ENCODE results near the gene SERINC1.

The SERINC1 gene

GRCh38 chr6:122484760-122485159, 13.2 kb upstream of the SERINC1 start:
- Histone ChIP-seq H2BK120ac (ENCODE audit: insufficient read depth, low read length, poor library complexity) (no peak overlapping the region), H3K4me2 (ENCODE audit: low read length) (no peak overlapping the region), H2AFZ (ENCODE audit: insufficient read depth, low read length, poor library complexity) (no peak overlapping the region), H3K4me3 (ENCODE audit: low read depth, low read length) (no peak overlapping the region), H3K4ac (ENCODE audit: low read depth, low read length) (no peak overlapping the region), H3K27me3 (ENCODE audit: insufficient read depth, low read length) (no peaks in the 10 kb centered on the region), H2AK5ac (ENCODE audit: low read length) (no peak overlapping the region), H3K9me3 (ENCODE audit: insufficient read depth, low read depth, low read length) (no peaks in the 10 kb centered on the region), H3K14ac (ENCODE audit: low read length) (no peak overlapping the region), H3K23ac (ENCODE audit: low read length) (no peak overlapping the region), H3K36me3 (ENCODE audit: control insufficient read depth in 1 of 2, insufficient read depth in 2 of 2, low read length in 2 of 2) (peaks cover 0 to 1% of the 10 kb centered on the region in 2 experiments), H3K27ac (ENCODE audit: low read depth, low read length) (no peak overlapping the region), H3K9ac (ENCODE audit: low read length) (no peak overlapping the region), H3K4me1 (ENCODE audit: control insufficient read depth in 1 of 2, insufficient read depth in 2 of 2, low read length in 2 of 2) (no peaks in the 10 kb centered on the region), H4K12ac (ENCODE audit: low read depth, low read length) (no peak overlapping the region), H3K79me2 (ENCODE audit: control insufficient read depth, insufficient read depth, low read length, poor library complexity) (no peaks in the 10 kb centered on the region), H4K8ac (ENCODE audit: low read depth, low read length) (no peak overlapping the region), H3K79me1 (ENCODE audit: low read length) (no peaks in the 10 kb centered on the region), H4K91ac (ENCODE audit: low read depth, low read length) (no peak overlapping the region), H2BK5ac (ENCODE audit: low read depth, low read length, poor library complexity) (no peak overlapping the region), H2BK12ac (ENCODE audit: low read length) (no peak overlapping the region), H3K18ac (ENCODE audit: low read length) (no peak overlapping the region)
- no peak for DNase-seq
- no CpG with 5 or more reads among the region's 4 CpGs for WGBS (ENCODE audit: extremely low coverage, insufficient coverage, insufficient read length)

- no peak overlapping the region for H3K27ac ChIP-seq (ENCODE audit: low read depth, low read length)
- H2AK5ac ChIP-seq (ENCODE audit: low read length) = no peak overlapping the region
- H3K4me3 ChIP-seq (ENCODE audit: low read depth, low read length) = no peak overlapping the region
- H2BK5ac ChIP-seq (ENCODE audit: low read depth, low read length, poor library complexity) = no peak overlapping the region
- H3K18ac ChIP-seq (ENCODE audit: low read length) = no peak overlapping the region
- H3K79me1 ChIP-seq (ENCODE audit: low read length) = no peaks in the 10 kb centered on the region
- H3K79me2 ChIP-seq (ENCODE audit: control insufficient read depth, insufficient read depth, low read length, poor library complexity) = no peaks in the 10 kb centered on the region
- no peaks in the 10 kb centered on the region for H3K9me3 ChIP-seq (ENCODE audit: insufficient read depth, low read depth, low read length)
- H3K14ac ChIP-seq (ENCODE audit: low read length) = no peak overlapping the region
- H3K36me3 ChIP-seq (ENCODE audit: control insufficient read depth in 1 of 2, insufficient read depth in 2 of 2, low read length in 2 of 2) = no peaks in the 10 kb centered on the region
- no peak overlapping the region for H3K9ac ChIP-seq (ENCODE audit: low read length)
- H2AFZ ChIP-seq (ENCODE audit: insufficient read depth, low read length, poor library complexity) = no peak overlapping the region
- H3K4me2 ChIP-seq (ENCODE audit: low read length) = no peak overlapping the region
- no peak for DNase-seq
- no peak overlapping the region for H4K8ac ChIP-seq (ENCODE audit: low read depth, low read length)
- WGBS (ENCODE audit: extremely low coverage, insufficient coverage, insufficient read length) = no CpG with 5 or more reads among the region's 7 CpGs
- no peak overlapping the region for H4K91ac ChIP-seq (ENCODE audit: low read depth, low read length)
- H3K4me1 ChIP-seq (ENCODE audit: control insufficient read depth in 1 of 2, insufficient read depth in 2 of 2, low read length in 2 of 2) = no peaks in the 10 kb centered on the region
- no peak overlapping the region for H3K23ac ChIP-seq (ENCODE audit: low read length)
- no peak overlapping the region for H4K12ac ChIP-seq (ENCODE audit: low read depth, low read length)
- no peak overlapping the region for H3K4ac ChIP-seq (ENCODE audit: low read depth, low read length)
- no peak overlapping the region for H2BK120ac ChIP-seq (ENCODE audit: insufficient read depth, low read length, poor library complexity)
- no peaks in the 10 kb centered on the region for H3K27me3 ChIP-seq (ENCODE audit: insufficient read depth, low read length)
- H2BK12ac ChIP-seq (ENCODE audit: low read length) = no peak overlapping the region
Measured at GRCh38 chr6:122482750-122483080, 11.1 kb upstream of the SERINC1 start.

GRCh38 chr6:122476131-122476530, 4.5 kb upstream of the SERINC1 start:
- H3K23ac ChIP-seq (ENCODE audit: low read length) = no peak overlapping the region
- H2BK120ac ChIP-seq (ENCODE audit: insufficient read depth, low read length, poor library complexity) = no peak overlapping the region
- H3K4me3 ChIP-seq (ENCODE audit: low read depth, low read length) = no peak overlapping the region
- no peak overlapping the region for H3K14ac ChIP-seq (ENCODE audit: low read length)
- peaks cover 0 to 1% of the 10 kb centered on the region in 2 experiments for H3K4me1 ChIP-seq (ENCODE audit: control insufficient read depth in 1 of 2, insufficient read depth in 2 of 2, low read length in 2 of 2)
- no peaks in the 10 kb centered on the region for H3K27me3 ChIP-seq (ENCODE audit: insufficient read depth, low read length)
- peaks cover 4% of the 10 kb centered on the region for H3K79me2 ChIP-seq (ENCODE audit: control insufficient read depth, insufficient read depth, low read length, poor library complexity)
- H2BK5ac ChIP-seq (ENCODE audit: low read depth, low read length, poor library complexity) = no peak overlapping the region
- no peak overlapping the region for H2BK12ac ChIP-seq (ENCODE audit: low read length)
- no peaks in the 10 kb centered on the region for H3K9me3 ChIP-seq (ENCODE audit: insufficient read depth, low read depth, low read length)
- H2AFZ ChIP-seq (ENCODE audit: insufficient read depth, low read length, poor library complexity) = no peak overlapping the region
- H4K91ac ChIP-seq (ENCODE audit: low read depth, low read length) = no peak overlapping the region
- H4K12ac ChIP-seq (ENCODE audit: low read depth, low read length) = no peak overlapping the region
- DNase-seq = peak in 1 of 2 donors; percentile 33
- no peak overlapping the region for H3K27ac ChIP-seq (ENCODE audit: low read depth, low read length)
- H3K79me1 ChIP-seq (ENCODE audit: low read length) = peaks cover 7% of the 10 kb centered on the region
- no peak overlapping the region for H2AK5ac ChIP-seq (ENCODE audit: low read length)
- H3K9ac ChIP-seq (ENCODE audit: low read length) = no peak overlapping the region
- no peak overlapping the region for H4K8ac ChIP-seq (ENCODE audit: low read depth, low read length)
- H3K18ac ChIP-seq (ENCODE audit: low read length) = no peak overlapping the region
- no peaks in the 10 kb centered on the region for H3K36me3 ChIP-seq (ENCODE audit: control insufficient read depth in 1 of 2, insufficient read depth in 2 of 2, low read length in 2 of 2)
- no peak overlapping the region for H3K4ac ChIP-seq (ENCODE audit: low read depth, low read length)
- no peak overlapping the region for H3K4me2 ChIP-seq (ENCODE audit: low read length)

- H2BK120ac ChIP-seq (ENCODE audit: insufficient read depth, low read length, poor library complexity) = no peak overlapping the region
- H3K27ac ChIP-seq (ENCODE audit: low read depth, low read length) = no peak overlapping the region
- peaks cover 0 to 2% of the 10 kb centered on the region in 2 experiments for H3K36me3 ChIP-seq (ENCODE audit: control insufficient read depth in 1 of 2, insufficient read depth in 2 of 2, low read length in 2 of 2)
- H3K79me1 ChIP-seq (ENCODE audit: low read length) = peaks cover 8% of the 10 kb centered on the region
- peaks cover 10% of the 10 kb centered on the region for H3K79me2 ChIP-seq (ENCODE audit: control insufficient read depth, insufficient read depth, low read length, poor library complexity)
- peak overlapping the region; percentile 69 for H3K9ac ChIP-seq (ENCODE audit: low read length)
- peak overlapping the region; percentile 64 for H3K4me3 ChIP-seq (ENCODE audit: low read depth, low read length)
- peak overlapping the region; percentile 47 for H3K14ac ChIP-seq (ENCODE audit: low read length)
- no CpG with 5 or more reads among the region's 8 CpGs for WGBS (ENCODE audit: extremely low coverage, insufficient coverage, insufficient read length)
- peak overlapping the region; percentile 64 for H4K8ac ChIP-seq (ENCODE audit: low read depth, low read length)
- peak overlapping the region; percentile 11 for H4K91ac ChIP-seq (ENCODE audit: low read depth, low read length)
- no peaks in the 10 kb centered on the region for H3K27me3 ChIP-seq (ENCODE audit: insufficient read depth, low read length)
- H3K4me2 ChIP-seq (ENCODE audit: low read length) = peak overlapping the region; percentile 72
- H2AFZ ChIP-seq (ENCODE audit: insufficient read depth, low read length, poor library complexity) = peak overlapping the region; percentile 61
- H4K12ac ChIP-seq (ENCODE audit: low read depth, low read length) = peak overlapping the region; percentile 39
- H3K9me3 ChIP-seq (ENCODE audit: insufficient read depth, low read depth, low read length) = no peaks in the 10 kb centered on the region
- DNase-seq = no peak
- peak overlapping the region; percentile 4 for H3K4ac ChIP-seq (ENCODE audit: low read depth, low read length)
- no peak overlapping the region for H3K23ac ChIP-seq (ENCODE audit: low read length)
- H2BK5ac ChIP-seq (ENCODE audit: low read depth, low read length, poor library complexity) = no peak overlapping the region
- no peak overlapping the region for H2BK12ac ChIP-seq (ENCODE audit: low read length)
- H3K4me1 ChIP-seq (ENCODE audit: control insufficient read depth in 1 of 2, insufficient read depth in 2 of 2, low read length in 2 of 2) = peaks cover 0 to 3% of the 10 kb centered on the region in 2 experiments
- H2AK5ac ChIP-seq (ENCODE audit: low read length) = no peak overlapping the region
- H3K18ac ChIP-seq (ENCODE audit: low read length) = peak overlapping the region; percentile 13
Measured at GRCh38 chr6:122472022-122472340, 374 bp upstream of the SERINC1 start.

Data from trophoblast cell (in vitro differentiated cells and primary cell).